NCI-H446 treated with DMSO at 0.1 percent for 48 hours (cell line): ENCODE data around the gene TRAPPC8.
"Not testable (repeated sequence)": the region's sequence is repeated elsewhere in the genome, so short reads cannot be mapped to it uniquely, and the experiment has no call there.

Experiments used
- DNase-seq: peaks from one replicate; lab custom pipeline; 2025; lab: John Stamatoyannopoulos, UW

The TRAPPC8 gene

DNA sequence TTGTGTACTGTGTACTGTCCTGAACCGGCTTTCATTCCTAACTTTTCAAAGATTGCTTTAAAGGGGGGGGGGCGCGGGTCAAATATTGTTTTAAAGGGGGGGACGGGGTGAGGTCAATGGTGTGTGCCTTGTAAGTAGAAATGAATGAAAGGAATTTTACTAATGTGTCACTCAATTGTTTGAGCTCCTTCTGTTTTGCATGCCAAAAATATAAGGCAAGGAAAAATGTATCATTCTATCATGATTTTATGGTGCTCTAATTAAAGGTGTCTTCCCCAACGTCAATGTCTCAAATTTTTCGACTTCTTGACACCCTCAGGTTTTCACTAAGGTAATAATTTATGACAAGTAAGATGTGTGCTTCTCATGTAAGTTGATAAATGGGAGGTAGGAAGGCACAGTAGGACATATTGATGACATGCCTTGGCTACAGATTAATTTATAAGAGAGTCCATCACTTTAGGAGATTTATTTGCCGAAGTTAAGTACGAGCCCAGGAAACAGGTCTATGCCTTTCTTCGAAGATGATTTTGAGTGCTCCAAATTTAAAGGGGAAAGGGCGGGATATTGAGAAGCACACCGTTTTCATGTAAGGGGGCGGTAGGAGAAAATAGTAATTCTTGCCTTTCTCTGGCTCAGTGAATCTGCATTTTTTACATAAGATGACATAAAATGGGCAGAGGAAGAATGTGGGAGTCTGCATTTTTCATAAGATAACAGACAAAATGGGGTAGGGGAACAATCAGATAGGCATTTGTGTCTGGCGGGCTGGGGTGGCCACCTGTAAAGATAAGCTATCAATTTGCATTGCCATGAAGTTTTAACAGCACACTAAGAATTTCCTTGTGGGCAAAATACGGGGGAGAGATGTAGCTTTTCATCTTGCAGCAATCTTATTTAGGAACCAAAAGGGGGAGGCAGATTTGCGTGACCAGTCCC is 1.2 kb upstream of the TRAPPC8 start:
- DNase-seq: no peak

DNA sequence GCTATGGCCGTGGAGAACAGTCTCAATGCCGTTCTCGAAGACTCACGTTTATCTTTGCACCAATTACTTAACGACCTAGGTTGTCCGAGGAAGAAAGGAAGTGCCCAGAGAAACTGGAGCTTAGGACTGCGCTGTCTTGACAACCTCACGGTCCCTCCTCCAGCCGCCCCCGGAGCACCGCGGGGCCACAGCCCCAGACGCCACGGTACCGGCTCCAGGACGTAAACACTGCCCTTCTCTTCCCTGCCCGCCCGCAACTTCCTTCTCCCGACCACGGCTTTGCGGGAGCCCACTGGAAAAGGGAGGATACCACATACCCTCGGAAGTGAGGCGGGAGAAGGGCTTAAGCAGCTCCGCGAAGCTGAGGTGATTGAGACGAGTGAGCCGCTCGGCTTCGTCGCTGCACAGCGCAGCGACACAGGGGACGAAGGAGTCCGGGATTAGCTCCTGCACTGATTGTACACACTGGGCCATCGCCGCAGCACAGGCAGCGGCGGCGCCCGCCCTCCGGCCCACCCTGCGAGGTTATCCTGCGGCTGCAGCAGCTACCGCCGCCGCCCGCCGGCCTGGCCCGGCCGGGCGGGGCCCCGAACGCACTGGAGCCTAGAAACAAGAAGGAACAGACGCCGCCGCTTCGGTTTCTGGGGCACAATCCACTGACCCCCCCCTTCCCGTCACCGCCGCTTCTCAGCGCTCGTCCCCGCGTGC is 483 bp downstream of the TRAPPC8 start:
- no peak for DNase-seq

DNA sequence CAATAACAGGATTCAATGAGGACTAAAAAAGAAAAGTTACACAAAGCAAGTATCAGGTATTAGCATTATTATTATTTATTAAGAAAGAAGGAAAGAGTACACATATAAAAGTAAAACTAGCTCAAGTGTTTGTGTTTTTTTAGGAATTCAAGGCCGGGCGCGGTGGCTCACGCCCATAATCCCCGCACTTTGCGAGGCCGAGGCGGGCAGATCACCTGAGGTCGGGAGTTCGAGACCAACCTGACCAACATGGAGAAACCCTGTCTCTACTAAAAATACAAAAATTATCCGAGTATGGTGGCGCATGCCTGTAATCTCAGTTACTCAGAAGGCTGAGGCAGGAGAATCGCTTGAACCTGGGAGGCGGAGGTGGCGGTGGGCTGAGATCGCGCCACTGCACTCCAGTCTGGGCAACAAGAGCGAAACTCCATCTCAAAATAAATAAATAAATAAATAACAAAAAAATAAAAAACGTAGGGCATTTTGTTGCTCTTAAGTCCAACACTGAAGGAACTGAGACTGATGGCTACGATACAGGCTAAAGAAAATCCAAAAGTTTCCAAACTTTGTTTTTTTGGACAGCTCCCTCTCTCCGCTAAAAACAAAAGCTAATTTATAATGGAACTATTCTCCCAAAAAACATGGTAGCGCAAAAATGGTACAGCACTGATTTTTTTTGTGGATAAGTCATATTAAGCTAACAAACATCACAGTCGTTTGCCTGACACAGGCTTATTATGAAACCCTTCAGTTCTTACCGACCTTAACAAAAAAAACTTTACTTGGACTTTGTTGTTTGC is 1.7 kb downstream of the TRAPPC8 start:
- DNase-seq: no peak

DNA sequence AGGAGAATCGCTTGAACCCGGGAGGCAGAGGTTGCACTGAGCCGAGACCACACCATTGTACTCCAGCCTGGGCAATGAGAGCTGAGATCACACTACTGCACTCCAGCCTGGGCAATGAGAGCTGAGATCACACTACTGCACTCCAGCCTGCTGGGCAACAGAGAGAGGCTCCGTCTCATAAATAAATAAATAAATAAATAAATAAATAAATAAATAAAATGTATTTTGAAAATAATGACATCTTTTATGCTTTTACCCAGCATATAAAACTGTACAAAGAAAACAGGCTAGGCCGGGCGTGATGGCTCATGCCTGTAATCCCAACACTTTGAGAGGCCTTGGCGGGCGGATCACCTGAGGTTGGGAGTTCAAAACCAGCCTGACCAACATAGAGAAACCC is 8.2 kb downstream of the TRAPPC8 start:
- DNase-seq: not testable (repeated sequence)

DNA sequence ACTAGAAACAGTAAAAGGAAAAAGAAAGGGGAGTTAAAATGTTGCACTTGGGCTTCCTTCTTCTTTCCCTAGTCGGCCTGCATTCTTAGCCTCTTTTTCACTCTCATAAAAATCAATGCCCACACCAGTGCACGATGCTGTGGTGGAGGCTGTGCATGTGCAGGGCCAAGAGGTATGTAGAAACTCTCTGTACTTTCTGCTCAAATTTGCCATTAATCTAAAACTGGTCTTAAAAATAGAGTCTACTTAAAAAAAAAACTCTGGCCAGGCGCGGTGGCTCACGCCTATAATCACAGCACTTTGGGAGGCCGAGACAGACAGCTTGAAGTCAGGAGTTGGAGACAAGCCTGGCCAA is 11.1 kb downstream of the TRAPPC8 start:
- no peak for DNase-seq

- no peak for DNase-seq
These were observed 11.6 kb downstream of the TRAPPC8 start for GRCh38 chr18:31931163-31931885.

DNA sequence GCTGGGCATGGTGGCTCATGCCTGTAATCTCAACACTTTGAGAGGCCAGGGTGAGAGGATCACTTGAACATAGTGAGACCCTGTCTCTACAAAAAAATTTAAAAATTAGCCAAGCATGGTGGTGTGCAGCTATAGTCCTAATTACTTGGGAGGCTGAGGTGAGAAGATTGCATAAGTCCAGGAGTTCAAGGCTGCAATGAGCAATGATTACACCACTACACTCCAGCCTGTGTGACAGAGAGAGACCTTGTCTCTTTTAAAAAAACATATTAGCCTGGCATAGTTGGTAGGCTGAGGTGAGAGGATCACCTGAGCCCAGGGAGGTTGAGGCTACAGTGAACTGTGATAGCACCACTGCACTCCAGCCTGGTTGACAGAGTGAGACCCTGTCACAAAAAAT is 13.7 kb downstream of the TRAPPC8 start:
- DNase-seq: no peak

GRCh38 chr18:31926988-31927387 is 15.9 kb downstream of the TRAPPC8 start:
- not testable (repeated sequence) for DNase-seq

DNA sequence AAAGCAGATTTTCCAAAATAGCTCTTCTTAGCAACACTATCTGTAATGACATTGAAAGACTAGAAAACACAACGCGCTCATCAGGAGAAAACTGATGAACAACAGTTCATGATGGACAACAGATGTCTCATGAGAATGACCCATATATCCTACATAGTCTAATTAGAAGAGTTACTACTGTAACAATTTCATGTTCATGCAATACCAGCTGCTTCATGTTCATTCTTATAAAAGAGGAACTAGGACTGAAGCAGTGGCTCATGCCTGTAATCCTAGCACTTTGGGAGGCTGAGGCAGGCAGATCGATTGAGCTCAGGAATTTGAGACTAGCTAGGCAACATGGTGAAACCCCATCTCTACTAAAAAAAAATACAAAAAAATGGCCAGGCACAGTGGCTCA is 22.7 kb downstream of the TRAPPC8 start:
- DNase-seq: no peak

DNA sequence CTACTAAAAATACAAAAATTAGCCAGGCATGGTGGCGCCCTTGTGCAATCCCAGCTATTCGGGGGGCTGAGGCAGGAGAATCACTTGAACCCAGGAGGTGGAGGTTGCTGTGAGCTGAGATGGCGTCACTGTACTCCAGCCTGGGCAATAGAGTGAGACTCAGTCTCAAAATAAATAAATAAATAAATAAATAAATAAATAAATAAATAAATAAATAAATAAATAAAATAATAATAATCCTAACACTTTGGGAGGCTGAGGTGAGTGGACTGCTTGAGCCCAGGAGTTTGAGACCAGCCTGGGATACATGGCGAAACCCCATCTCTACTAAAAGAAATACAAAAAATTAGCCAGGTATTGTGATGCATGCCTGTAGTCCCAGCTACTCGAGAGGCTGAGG is 23.6 kb downstream of the TRAPPC8 start:
- not testable (repeated sequence) for DNase-seq

- DNase-seq: no peak
These were observed 24.2 kb downstream of the TRAPPC8 start for GRCh38 chr18:31918733-31919132.

DNA sequence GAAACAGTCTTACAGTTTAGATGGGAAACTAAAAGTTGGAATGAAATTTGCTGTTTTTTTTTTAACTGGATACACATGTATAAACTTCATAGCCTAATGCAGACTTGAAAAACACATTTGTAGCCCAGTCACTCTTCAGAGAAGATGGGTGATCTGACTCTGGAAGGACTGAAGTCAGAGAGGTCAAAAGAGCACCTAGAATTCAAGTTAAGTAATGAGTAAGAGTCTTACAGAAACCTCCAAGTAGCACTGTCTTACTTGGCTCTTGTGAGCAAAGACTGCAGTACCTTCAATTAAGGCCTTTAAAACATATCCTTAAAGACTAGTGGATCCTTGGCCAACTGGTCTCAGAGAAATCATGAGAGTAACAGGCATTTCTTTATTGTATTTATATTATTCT is 41.9 kb downstream of the TRAPPC8 start:
- no peak for DNase-seq

DNA sequence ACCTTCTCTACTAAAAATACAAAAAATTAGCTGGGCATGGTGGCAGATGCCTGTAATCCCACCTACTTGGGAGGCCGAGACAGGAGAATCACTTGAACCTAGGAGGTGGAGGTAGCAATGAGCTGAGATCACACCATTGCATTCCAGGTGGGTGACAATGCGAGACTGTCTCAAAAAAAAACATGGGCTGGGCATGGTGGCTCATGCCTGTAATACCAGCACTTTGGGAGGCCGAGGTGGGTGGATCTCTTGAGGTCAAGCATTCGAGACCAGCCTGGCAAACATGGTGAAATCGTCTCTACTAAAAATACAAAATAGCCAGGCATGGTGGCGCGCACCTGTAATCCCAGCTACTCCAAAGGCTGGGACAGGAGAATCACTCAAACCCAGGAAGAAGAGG is 43.2 kb downstream of the TRAPPC8 start:
- DNase-seq: not testable (repeated sequence)

- DNase-seq: no peak
These were observed 50.0 kb downstream of the TRAPPC8 start for GRCh38 chr18:31892936-31893335.

- DNase-seq: no peak
These were observed 51.4 kb downstream of the TRAPPC8 start for GRCh38 chr18:31891566-31891965.

DNA sequence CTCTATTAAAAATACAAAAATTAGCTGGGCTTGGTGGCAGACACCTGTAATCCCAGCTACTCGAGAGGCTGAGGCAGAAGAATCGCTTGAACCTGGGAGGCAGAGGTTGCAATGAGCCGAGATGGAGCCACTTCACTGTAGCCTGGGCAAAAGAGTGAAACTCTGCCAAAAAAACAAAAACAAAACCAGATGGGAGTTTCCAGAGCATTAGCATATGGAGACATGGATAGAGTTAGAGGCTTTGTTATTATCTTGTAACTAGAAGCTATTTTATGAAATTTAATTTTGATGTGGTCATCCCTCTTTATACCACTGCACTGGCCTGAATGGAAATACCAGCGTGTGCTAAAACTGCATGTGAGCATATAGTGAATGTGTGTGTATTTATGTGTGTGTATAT is 58.9 kb downstream of the TRAPPC8 start:
- DNase-seq: peak; percentile 2

- DNase-seq: no peak
These were observed 62.6 kb downstream of the TRAPPC8 start for GRCh38 chr18:31880186-31880898.

GRCh38 chr18:31878358-31878757 is 64.6 kb downstream of the TRAPPC8 start:
- no peak for DNase-seq

GRCh38 chr18:31877900-31878299 is 65.0 kb downstream of the TRAPPC8 start:
- no peak for DNase-seq

DNA sequence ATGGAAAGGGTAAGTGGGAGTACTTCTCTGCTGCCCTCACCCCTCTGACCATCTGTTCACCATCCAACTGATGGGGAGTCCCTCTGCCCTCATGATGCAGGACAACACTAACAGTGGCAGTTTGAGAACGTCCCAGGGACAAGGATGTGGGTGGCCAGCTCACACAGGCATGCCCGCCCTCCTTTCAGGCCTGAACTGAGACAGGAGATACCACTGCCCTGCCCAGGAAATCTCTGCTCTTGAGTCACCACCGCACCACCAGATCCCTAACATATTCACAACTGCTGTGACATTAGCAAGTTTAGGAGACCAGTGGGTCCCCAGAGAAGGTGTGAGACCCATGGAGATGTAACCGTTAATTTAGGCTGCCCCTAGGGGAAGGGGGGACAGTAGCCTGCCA is 66.2 kb downstream of the TRAPPC8 start:
- DNase-seq: no peak

DNA sequence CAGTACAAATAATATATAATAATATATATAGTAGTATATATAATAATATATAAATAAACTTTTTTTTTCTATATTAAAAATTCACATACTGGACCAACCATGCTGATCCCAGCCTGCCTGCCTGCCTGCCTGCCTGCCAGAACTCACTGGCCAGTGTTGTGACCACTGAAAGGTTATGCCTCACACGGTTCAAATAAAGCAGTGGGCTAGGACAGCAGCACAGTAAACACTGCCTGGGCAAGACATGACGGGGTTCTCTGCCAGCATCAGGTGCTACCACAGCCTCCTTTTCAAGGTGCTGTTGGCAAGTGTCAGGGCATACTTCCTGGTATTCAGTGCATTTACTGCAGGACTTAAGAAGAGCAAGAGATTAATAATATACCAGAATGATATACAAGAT is 67.6 kb downstream of the TRAPPC8 start:
- no peak for DNase-seq
